Parathyroid adenoma (tissue), 2 donors: ENCODE measurements around the gene SLC8A3.

ENCODE experiments used
- H2AFZ ChIP-seq: fragments of 300-600 bp; sonication (generic); one replicate; pipeline ENCODE4 v1.7.0; 2017; ENCODE audit warnings: antibody characterized with exemption, mild to moderate bottlenecking
- H3K27ac ChIP-seq: fragments of 300-600 bp; sonication (generic); one replicate; pipeline ENCODE4 v1.7.0; 2017
- H3K27me3 ChIP-seq: fragments of 300-600 bp; sonication (generic); one replicate; pipeline ENCODE4 v1.7.0; 2017; ENCODE audit warnings: low read length; ENCODE audit not compliant: control insufficient read depth, insufficient read depth
- H3K36me3 ChIP-seq: fragments of 300-600 bp; sonication (generic); one replicate; pipeline ENCODE4 v1.7.0; 2017; ENCODE audit warnings: low read length; ENCODE audit not compliant: control insufficient read depth, insufficient read depth
- H3K4me1 ChIP-seq: fragments of 300-600 bp; sonication (generic); one replicate; pipeline ENCODE4 v1.7.0; 2017; ENCODE audit warnings: control low read depth
- H3K4me2 ChIP-seq: fragments of 300-600 bp; sonication (generic); one replicate; pipeline ENCODE4 v1.7.0; 2017; ENCODE audit warnings: low read length
- H3K4me3 ChIP-seq: fragments of 300-600 bp; sonication (generic); one replicate; pipeline ENCODE4 v1.7.0; 2017; ENCODE audit warnings: low read depth, low read length
- H3K79me2 ChIP-seq: fragments of 300-600 bp; sonication (generic); one replicate; pipeline ENCODE4 v1.7.0; 2017; ENCODE audit warnings: control low read depth
- H3K9ac ChIP-seq: fragments of 300-600 bp; sonication (generic); one replicate; pipeline ENCODE4 v1.7.0; 2017; ENCODE audit warnings: mild to moderate bottlenecking
- H3K9me3 ChIP-seq: fragments of 300-600 bp; sonication (generic); one replicate; pipeline ENCODE4 v1.7.0; 2017; ENCODE audit warnings: low read length; ENCODE audit not compliant: control insufficient read depth
- CTCF ChIP-seq: fragments of 300-600 bp; sonication (generic); IDR thresholded peaks from one replicate; pipeline ENCODE4 v1.7.0; 2017; ENCODE audit warnings: antibody characterized with exemption, mild to moderate bottlenecking
- donor health status: primary hyperparathyroidism.

SLC8A3 gene

GRCh38 chr14:70186900-70187451 lies 1.8 kb downstream of the SLC8A3 start:
- H2AFZ ChIP-seq, result no peak overlapping the region
- H3K79me2 ChIP-seq, result no peaks in the 10 kb centered on the region
- no peak overlapping the region for H3K9ac ChIP-seq
- H3K9me3 ChIP-seq, result no peaks in the 10 kb centered on the region
- no peaks in the 10 kb centered on the region for H3K27me3 ChIP-seq
- no peak overlapping the region for H3K4me3 ChIP-seq
- H3K27ac ChIP-seq, result no peak overlapping the region
- TF ChIP-seq CTCF, result no peak
- peaks cover 5% of the 10 kb centered on the region for H3K4me1 ChIP-seq
- H3K36me3 ChIP-seq, result no peaks in the 10 kb centered on the region
- H3K4me2 ChIP-seq, result no peak overlapping the region

DNA sequence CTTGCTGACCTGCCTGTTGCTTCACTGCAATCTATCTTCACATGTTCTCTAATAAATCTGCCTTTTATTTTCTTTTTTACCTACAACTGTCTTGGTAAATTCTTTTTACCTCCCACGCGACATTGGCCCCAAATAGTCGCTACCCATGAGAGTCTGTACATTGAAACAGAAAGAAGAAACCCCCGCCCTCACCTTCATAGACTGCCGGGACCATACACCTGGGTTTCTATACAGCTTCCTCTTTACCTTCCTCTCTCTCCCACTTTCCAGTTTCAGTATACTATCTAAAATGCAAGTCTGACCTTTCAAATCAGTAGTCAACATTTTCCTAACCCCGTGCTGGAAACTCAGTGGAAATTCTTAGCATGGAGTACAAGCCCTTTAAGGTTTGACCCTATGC lies 4.8 kb downstream of the SLC8A3 start:
- H3K79me2 ChIP-seq, result no peaks in the 10 kb centered on the region
- no peak overlapping the region for H3K9ac ChIP-seq
- H3K9me3 ChIP-seq, result no peaks in the 10 kb centered on the region
- H3K4me2 ChIP-seq, result no peak overlapping the region
- H3K27ac ChIP-seq, result no peak overlapping the region
- H2AFZ ChIP-seq, result no peak overlapping the region
- H3K4me3 ChIP-seq, result no peak overlapping the region
- H3K36me3 ChIP-seq, result no peaks in the 10 kb centered on the region
- no peak for TF ChIP-seq CTCF
- no peaks in the 10 kb centered on the region for H3K27me3 ChIP-seq
- no peaks in the 10 kb centered on the region for H3K4me1 ChIP-seq

GRCh38 chr14:70181276-70181675 lies 7.5 kb downstream of the SLC8A3 start:
- Histone ChIP-seq H3K4me1 (no peaks in the 10 kb centered on the region), H3K4me2 (no peak overlapping the region), H3K27me3 (no peaks in the 10 kb centered on the region), H2AFZ (no peak overlapping the region), H3K27ac (no peak overlapping the region), H3K9ac (no peak overlapping the region), H3K4me3 (no peak overlapping the region), H3K9me3 (no peaks in the 10 kb centered on the region), H3K79me2 (no peaks in the 10 kb centered on the region), H3K36me3 (no peaks in the 10 kb centered on the region)
- no peak for TF ChIP-seq CTCF

DNA sequence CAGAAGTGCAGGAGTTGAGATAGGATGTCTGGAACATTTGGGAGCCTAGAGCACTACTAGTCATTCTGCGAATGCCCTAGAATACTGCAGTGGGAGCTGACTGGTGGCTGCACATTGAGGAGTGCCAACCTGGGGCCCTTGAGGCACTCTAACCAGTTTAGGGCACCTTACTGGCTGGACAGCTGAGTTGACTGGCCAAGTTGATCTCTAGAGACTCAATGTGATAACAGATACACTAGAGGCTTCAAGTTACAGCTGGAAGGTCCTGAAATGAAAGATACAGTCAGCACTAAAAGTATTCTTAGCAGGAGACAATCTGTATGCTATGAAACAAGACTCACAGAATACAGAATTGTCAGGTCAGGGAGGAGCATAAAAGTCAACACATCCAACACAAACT lies 8.0 kb downstream of the SLC8A3 start:
- Histone ChIP-seq H3K9me3 (no peaks in the 10 kb centered on the region), H3K9ac (no peak overlapping the region), H3K27ac (no peak overlapping the region), H2AFZ (no peak overlapping the region), H3K4me3 (no peak overlapping the region), H3K36me3 (no peaks in the 10 kb centered on the region), H3K4me2 (no peak overlapping the region), H3K4me1 (no peaks in the 10 kb centered on the region), H3K79me2 (no peaks in the 10 kb centered on the region), H3K27me3 (no peaks in the 10 kb centered on the region)
- no peak for TF ChIP-seq CTCF

DNA sequence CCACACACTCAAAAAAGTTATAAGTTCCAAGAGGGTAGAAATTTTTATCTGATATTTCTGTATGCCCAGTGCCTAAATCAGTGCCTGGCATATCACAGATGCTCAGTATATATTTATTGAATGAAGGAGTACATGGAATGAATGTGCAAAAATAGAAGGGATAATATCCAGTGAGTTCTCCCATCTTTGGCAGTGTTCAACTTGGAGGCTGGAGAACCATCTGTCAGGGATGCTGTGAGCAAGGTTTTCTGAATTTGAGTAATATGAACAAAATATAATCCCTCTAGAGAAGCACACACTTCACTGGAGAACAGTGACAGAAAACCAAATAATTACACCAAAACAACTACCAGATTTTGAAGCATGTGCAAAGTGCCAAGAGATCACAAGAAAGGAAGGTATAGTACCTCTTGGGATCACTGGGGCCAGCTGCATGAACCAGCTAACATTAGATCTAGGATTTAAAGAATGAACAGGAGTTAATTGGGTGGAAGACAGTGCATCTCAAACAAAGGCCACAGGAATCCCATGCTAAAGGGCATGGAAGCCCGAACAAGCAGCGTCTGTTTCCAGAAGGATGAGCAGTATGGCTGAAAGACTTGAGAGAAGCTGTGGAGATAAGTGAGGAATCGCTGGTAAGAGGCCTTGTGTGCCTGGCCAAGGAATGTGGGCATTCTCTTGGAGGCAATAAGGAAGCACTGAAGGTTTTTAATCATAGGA lies 11.5 kb downstream of the SLC8A3 start:
- H3K4me2 ChIP-seq, result no peak overlapping the region
- no peaks in the 10 kb centered on the region for H3K27me3 ChIP-seq
- no peaks in the 10 kb centered on the region for H3K36me3 ChIP-seq
- no peak overlapping the region for H3K4me3 ChIP-seq
- TF ChIP-seq CTCF, result no peak
- no peak overlapping the region for H2AFZ ChIP-seq
- no peaks in the 10 kb centered on the region for H3K4me1 ChIP-seq
- H3K9ac ChIP-seq, result no peak overlapping the region
- no peaks in the 10 kb centered on the region for H3K79me2 ChIP-seq
- H3K27ac ChIP-seq, result no peak overlapping the region
- no peaks in the 10 kb centered on the region for H3K9me3 ChIP-seq
